K562 (cell line): Measurements from ENCODE around the gene MADCAM1. TPM values are rescaled to one million over a fixed set of nuclear protein-coding genes. Genes with fewer than 3 reads are reported as not detected.

Source experiments
- CBFA2T2 ChIP-seq: fragments of 450-650 bp; conservative IDR thresholded peaks from 2 replicates; pipeline ENCODE4 v1.6.1; 2017; ENCODE audit warnings: mild to moderate bottlenecking
- E2F3 ChIP-seq: fragments of 250-450 bp; sonication (Bioruptor Pico); IDR thresholded peaks from 2 replicates; pipeline ENCODE4 v1.4.0; 2020; ENCODE audit warnings: mild to moderate bottlenecking
- FOXP4 ChIP-seq: sonication (generic); formaldehyde crosslinking; IDR thresholded peaks from 2 replicates; pipeline ENCODE4 v1.8.0; 2022; ENCODE audit warnings: mild to moderate bottlenecking, missing genetic modification reagents, borderline replicate concordance
- HSF4 ChIP-seq: fragments of 250-450 bp; sonication (Bioruptor Pico); IDR thresholded peaks from 2 replicates; pipeline ENCODE4 v2.1.2; 2022; ENCODE audit warnings: mild to moderate bottlenecking, moderate library complexity, borderline replicate concordance
- JUN ChIP-seq, 2 experiments: sonication (generic) in 1 of 2; formaldehyde crosslinking in 1 of 2; IDR thresholded peaks; 2 replicates each; pipeline versions ENCODE4 v1.6.1 to v1.8.0; 2012 to 2022; ENCODE audit warnings: borderline replicate concordance in 2 of 2, mild to moderate bottlenecking in 2 of 2, improper control_type of control experiment in 1 of 2, low read depth in 1 of 2, low read length in 1 of 2, missing genetic modification reagents in 1 of 2
- KDM1A ChIP-seq, 2 experiments: fragments of 450-650 bp; IDR thresholded peaks; 2 replicates each; pipeline ENCODE4 v1.6.1; 2016; ENCODE audit warnings: mild to moderate bottlenecking in 2 of 2
- KHSRP ChIP-seq: fragments of 450-650 bp; IDR thresholded peaks from 2 replicates; pipeline ENCODE4 v1.6.1; 2017
- NR0B1 ChIP-seq: fragments of 450-650 bp; IDR thresholded peaks from one replicate; pipeline ENCODE4 v1.6.1; 2018; ENCODE audit warnings: mild to moderate bottlenecking, moderate library complexity; ENCODE audit not compliant: partially characterized antibody
- SIN3B ChIP-seq: fragments of 450-650 bp; IDR thresholded peaks from 2 replicates; pipeline ENCODE4 v1.6.1; 2017; ENCODE audit warnings: low read depth, mild to moderate bottlenecking, moderate library complexity
- SMAD3 ChIP-seq: fragments of 450-650 bp; formaldehyde crosslinking; conservative IDR thresholded peaks from 2 replicates; pipeline ENCODE4 v1.4.0; 2020; ENCODE audit warnings: mild to moderate bottlenecking
- ZBTB8A ChIP-seq: fragments of 450-650 bp; IDR thresholded peaks from 2 replicates; pipeline ENCODE4 v1.6.1; 2018; ENCODE audit warnings: mild to moderate bottlenecking, moderate library complexity; ENCODE audit not compliant: partially characterized antibody
- ZEB2 ChIP-seq: fragments of 450-650 bp; IDR thresholded peaks from 2 replicates; pipeline ENCODE4 v1.6.1; 2016
- ZFPM2 ChIP-seq: fragments of 250-450 bp; sonication (Bioruptor Pico); IDR thresholded peaks from 2 replicates; pipeline ENCODE4 v1.5.1; 2022; ENCODE audit warnings: mild to moderate bottlenecking
- ZNF134 ChIP-seq: fragments of 250-450 bp; sonication (Bioruptor Pico); conservative IDR thresholded peaks from 2 replicates; pipeline ENCODE4 v1.4.0; 2020
- ZNF311 ChIP-seq: fragments of 250-450 bp; sonication (Bioruptor Pico); IDR thresholded peaks from 2 replicates; pipeline ENCODE4 v1.4.0; 2020; ENCODE audit warnings: mild to moderate bottlenecking, moderate library complexity
- polyA plus RNA-seq, 8 experiments: library from polyadenylated mRNA; depleted of rRNA in 4 of 8; stranded (reverse) in 5 of 8; unstranded in 3 of 8; fragments of >200 nt; fragmentation: Nextera tagmentation in 2 of 8; fragmentation: Illumina TruSeq in 1 of 8; extraction: Ambion mirVana in 2 of 8; extraction: Trizol in 1 of 8; gene quantifications; 2 replicates each; pipeline versions ENCODE4 v1.2.1 to v1.2.3, GENCODE V29; 2011 to 2014; ENCODE audit warnings: inconsistent platforms in 1 of 8, missing spikeins in 1 of 8
- total RNA-seq, 7 experiments: library from RNA; depleted of rRNA in 6 of 7; stranded (reverse); fragments of >200 nt in 6 of 7; fragmentation: Illumina TruSeq in 2 of 7; extraction: Trizol in 2 of 7; gene quantifications; 2 replicates each; pipeline versions ENCODE4 v1.2.1 to v1.2.3, GENCODE V29; 2011 to 2021; ENCODE audit warnings: low replicate concordance in 1 of 7
- TF ChIP-seq, protein P1 (sequence below): fragments of 450-650 bp; conservative IDR thresholded peaks from 2 replicates; pipeline ENCODE4 v1.6.1; 2016; ENCODE audit warnings: missing genetic modification characterization, low read depth, mild to moderate bottlenecking, missing compliant biosample characterization, moderate library complexity
- TF ChIP-seq, protein P2 (sequence below): fragments of 250-450 bp; sonication (Bioruptor Pico); IDR thresholded peaks from 2 replicates; pipeline ENCODE4 v1.4.0; 2020; ENCODE audit warnings: mild to moderate bottlenecking
- TF ChIP-seq, protein P3 (sequence below): sonication (generic); formaldehyde crosslinking; IDR thresholded peaks from 2 replicates; pipeline ENCODE4 v1.8.1; 2023; ENCODE audit warnings: missing genetic modification reagents, mild to moderate bottlenecking, borderline replicate concordance

The MADCAM1 gene
- total and polyA plus RNA-seq, 9 of the 15 experiments (the other 6 are each of a cell fraction or from before 2014, with no cell fraction given): 0.09 to 0.36 (median 0.09) TPM; not detected in 6

GRCh38 chr19:510606-511100, 14.4 kb downstream of the MADCAM1 start (continued):
- no peak for TF ChIP-seq ZBTB8A
- TF ChIP-seq ZFPM2 (CRISPR knock-in tag): no peak
- TF ChIP-seq ZEB2: no peak
- no peak for TF ChIP-seq NR0B1
- no peak for TF ChIP-seq E2F3 (CRISPR knock-in tag)
- no peak for TF ChIP-seq KHSRP
- TF ChIP-seq SMAD3: no peak
- TF ChIP-seq, protein P1, sequence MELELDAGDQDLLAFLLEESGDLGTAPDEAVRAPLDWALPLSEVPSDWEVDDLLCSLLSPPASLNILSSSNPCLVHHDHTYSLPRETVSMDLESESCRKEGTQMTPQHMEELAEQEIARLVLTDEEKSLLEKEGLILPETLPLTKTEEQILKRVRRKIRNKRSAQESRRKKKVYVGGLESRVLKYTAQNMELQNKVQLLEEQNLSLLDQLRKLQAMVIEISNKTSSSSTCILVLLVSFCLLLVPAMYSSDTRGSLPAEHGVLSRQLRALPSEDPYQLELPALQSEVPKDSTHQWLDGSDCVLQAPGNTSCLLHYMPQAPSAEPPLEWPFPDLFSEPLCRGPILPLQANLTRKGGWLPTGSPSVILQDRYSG (tag): no peak
- no peak for TF ChIP-seq SIN3B
- TF ChIP-seq, protein P2, sequence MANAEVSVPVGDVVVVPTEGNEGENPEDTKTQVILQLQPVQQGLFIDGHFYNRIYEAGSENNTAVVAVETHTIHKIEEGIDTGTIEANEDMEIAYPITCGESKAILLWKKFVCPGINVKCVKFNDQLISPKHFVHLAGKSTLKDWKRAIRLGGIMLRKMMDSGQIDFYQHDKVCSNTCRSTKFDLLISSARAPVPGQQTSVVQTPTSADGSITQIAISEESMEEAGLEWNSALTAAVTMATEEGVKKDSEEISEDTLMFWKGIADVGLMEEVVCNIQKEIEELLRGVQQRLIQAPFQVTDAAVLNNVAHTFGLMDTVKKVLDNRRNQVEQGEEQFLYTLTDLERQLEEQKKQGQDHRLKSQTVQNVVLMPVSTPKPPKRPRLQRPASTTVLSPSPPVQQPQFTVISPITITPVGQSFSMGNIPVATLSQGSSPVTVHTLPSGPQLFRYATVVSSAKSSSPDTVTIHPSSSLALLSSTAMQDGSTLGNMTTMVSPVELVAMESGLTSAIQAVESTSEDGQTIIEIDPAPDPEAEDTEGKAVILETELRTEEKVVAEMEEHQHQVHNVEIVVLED: no peak
- TF ChIP-seq JUN (IDR thresholded peaks at IDR 0.05; ENCODE audit: borderline replicate concordance, low read depth, low read length): peak; percentile 36; the same call in 1 of the 2 replicates
- TF ChIP-seq JUN (CRISPR knock-in tag; IDR thresholded peaks at IDR 0.05; ENCODE audit: borderline replicate concordance): no peak
- no peak for TF ChIP-seq HSF4 (CRISPR knock-in tag)
- no peak for TF ChIP-seq KDM1A (IDR thresholded peaks at IDR 0.05)
- TF ChIP-seq, protein P3, sequence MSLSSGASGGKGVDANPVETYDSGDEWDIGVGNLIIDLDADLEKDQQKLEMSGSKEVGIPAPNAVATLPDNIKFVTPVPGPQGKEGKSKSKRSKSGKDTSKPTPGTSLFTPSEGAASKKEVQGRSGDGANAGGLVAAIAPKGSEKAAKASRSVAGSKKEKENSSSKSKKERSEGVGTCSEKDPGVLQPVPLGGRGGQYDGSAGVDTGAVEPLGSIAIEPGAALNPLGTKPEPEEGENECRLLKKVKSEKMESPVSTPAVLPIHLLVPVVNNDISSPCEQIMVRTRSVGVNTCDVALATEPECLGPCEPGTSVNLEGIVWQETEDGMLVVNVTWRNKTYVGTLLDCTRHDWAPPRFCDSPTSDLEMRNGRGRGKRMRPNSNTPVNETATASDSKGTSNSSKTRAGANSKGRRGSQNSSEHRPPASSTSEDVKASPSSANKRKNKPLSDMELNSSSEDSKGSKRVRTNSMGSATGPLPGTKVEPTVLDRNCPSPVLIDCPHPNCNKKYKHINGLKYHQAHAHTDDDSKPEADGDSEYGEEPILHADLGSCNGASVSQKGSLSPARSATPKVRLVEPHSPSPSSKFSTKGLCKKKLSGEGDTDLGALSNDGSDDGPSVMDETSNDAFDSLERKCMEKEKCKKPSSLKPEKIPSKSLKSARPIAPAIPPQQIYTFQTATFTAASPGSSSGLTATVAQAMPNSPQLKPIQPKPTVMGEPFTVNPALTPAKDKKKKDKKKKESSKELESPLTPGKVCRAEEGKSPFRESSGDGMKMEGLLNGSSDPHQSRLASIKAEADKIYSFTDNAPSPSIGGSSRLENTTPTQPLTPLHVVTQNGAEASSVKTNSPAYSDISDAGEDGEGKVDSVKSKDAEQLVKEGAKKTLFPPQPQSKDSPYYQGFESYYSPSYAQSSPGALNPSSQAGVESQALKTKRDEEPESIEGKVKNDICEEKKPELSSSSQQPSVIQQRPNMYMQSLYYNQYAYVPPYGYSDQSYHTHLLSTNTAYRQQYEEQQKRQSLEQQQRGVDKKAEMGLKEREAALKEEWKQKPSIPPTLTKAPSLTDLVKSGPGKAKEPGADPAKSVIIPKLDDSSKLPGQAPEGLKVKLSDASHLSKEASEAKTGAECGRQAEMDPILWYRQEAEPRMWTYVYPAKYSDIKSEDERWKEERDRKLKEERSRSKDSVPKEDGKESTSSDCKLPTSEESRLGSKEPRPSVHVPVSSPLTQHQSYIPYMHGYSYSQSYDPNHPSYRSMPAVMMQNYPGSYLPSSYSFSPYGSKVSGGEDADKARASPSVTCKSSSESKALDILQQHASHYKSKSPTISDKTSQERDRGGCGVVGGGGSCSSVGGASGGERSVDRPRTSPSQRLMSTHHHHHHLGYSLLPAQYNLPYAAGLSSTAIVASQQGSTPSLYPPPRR (CRISPR knock-in tag): 0 out of 2 replicates have a peak, but pooled peaks have one; percentile 20
- TF ChIP-seq ZNF134: no peak
- no peak for TF ChIP-seq FOXP4 (CRISPR knock-in tag)
- no peak for TF ChIP-seq ZNF311
- no peak for TF ChIP-seq CBFA2T2
